Ishikawa (cell line): ENCODE results near the gene PDAP1.

Experiments
- CEBPB ChIP-seq: IDR thresholded peaks from 2 replicates; pipeline ENCODE4 v1.6.1; 2012
- CREB1 ChIP-seq: IDR thresholded peaks from 2 replicates; pipeline ENCODE4 v1.6.1; 2012; ENCODE audit warnings: low read depth
- EGR1 ChIP-seq: IDR thresholded peaks from 2 replicates; pipeline ENCODE4 v1.6.1; 2012
- EP300 ChIP-seq: IDR thresholded peaks from 2 replicates; pipeline ENCODE4 v1.6.1; 2012; ENCODE audit warnings: borderline replicate concordance
- FOXM1 ChIP-seq: IDR thresholded peaks from 2 replicates; pipeline ENCODE4 v1.6.1; 2012; ENCODE audit warnings: low read depth, borderline replicate concordance
- NFIC ChIP-seq: IDR thresholded peaks from 2 replicates; pipeline ENCODE4 v1.6.1; 2012
- RAD21 ChIP-seq: IDR thresholded peaks from 2 replicates; pipeline ENCODE4 v1.6.1; 2012; ENCODE audit warnings: low read depth
- TAF1 ChIP-seq: IDR thresholded peaks from 2 replicates; pipeline ENCODE4 v1.6.1; 2012; ENCODE audit warnings: low read depth, mild to moderate bottlenecking
- TCF12 ChIP-seq: IDR thresholded peaks from 2 replicates; pipeline ENCODE4 v1.6.1; 2012; ENCODE audit warnings: low read depth
- TEAD4 ChIP-seq: IDR thresholded peaks from 2 replicates; pipeline ENCODE4 v1.6.1; 2012
- YY1 ChIP-seq: IDR thresholded peaks from 2 replicates; pipeline ENCODE4 v1.6.1; 2012; ENCODE audit warnings: low read depth
- ZBTB7A ChIP-seq: IDR thresholded peaks from 2 replicates; pipeline ENCODE4 v1.6.1; 2012; ENCODE audit warnings: low read depth
- TF ChIP-seq, protein P1 (sequence below): IDR thresholded peaks from 2 replicates; pipeline ENCODE4 v1.6.1; 2012
- TF ChIP-seq, protein P2 (sequence below): IDR thresholded peaks from 2 replicates; pipeline ENCODE4 v1.6.1; 2012; ENCODE audit warnings: low read depth, mild to moderate bottlenecking
- TF ChIP-seq, protein P3 (sequence below): IDR thresholded peaks from 2 replicates; pipeline ENCODE4 v1.6.1; 2012

PDAP1 gene

GRCh38 chr7:99392659-99393354 is 15.6 kb downstream of the PDAP1 start:
- TF ChIP-seq, protein P1, sequence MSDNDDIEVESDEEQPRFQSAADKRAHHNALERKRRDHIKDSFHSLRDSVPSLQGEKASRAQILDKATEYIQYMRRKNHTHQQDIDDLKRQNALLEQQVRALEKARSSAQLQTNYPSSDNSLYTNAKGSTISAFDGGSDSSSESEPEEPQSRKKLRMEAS, result peak; percentile 53
- TF ChIP-seq YY1, result no peak
- 0 out of 2 replicates have a peak, but pooled peaks have one; percentile 21 for TF ChIP-seq CREB1

DNA sequence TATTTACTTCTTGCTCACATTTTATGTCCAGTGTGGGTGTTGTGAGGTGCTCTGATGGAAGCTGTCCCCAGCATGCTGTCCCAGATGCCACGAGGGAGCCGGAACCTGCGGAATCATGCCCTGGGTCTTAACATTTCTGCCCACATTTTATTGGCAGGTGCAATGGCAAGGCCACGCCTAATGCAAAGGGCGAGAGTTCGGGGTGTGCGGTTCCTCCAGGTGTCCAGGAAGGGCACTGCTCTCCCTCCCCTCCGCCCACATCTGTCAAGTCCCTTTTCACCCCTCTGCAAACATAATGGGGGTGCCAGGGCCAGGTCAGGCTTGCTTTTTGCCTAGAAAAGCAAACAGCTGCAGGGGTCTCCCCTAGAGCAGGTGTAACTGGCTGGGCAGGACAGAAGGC is 16.4 kb downstream of the PDAP1 start:
- TF ChIP-seq TEAD4 (no peak), YY1 (no peak), FOXM1 (no peak), TCF12 (no peak), EGR1 (no peak), ZBTB7A (no peak), RAD21 (no peak), TAF1 (no peak), CEBPB (no peak), CREB1 (no peak), EP300 (no peak), NFIC (no peak)
- TF ChIP-seq, protein P1, result no peak
- TF ChIP-seq, protein P2, sequence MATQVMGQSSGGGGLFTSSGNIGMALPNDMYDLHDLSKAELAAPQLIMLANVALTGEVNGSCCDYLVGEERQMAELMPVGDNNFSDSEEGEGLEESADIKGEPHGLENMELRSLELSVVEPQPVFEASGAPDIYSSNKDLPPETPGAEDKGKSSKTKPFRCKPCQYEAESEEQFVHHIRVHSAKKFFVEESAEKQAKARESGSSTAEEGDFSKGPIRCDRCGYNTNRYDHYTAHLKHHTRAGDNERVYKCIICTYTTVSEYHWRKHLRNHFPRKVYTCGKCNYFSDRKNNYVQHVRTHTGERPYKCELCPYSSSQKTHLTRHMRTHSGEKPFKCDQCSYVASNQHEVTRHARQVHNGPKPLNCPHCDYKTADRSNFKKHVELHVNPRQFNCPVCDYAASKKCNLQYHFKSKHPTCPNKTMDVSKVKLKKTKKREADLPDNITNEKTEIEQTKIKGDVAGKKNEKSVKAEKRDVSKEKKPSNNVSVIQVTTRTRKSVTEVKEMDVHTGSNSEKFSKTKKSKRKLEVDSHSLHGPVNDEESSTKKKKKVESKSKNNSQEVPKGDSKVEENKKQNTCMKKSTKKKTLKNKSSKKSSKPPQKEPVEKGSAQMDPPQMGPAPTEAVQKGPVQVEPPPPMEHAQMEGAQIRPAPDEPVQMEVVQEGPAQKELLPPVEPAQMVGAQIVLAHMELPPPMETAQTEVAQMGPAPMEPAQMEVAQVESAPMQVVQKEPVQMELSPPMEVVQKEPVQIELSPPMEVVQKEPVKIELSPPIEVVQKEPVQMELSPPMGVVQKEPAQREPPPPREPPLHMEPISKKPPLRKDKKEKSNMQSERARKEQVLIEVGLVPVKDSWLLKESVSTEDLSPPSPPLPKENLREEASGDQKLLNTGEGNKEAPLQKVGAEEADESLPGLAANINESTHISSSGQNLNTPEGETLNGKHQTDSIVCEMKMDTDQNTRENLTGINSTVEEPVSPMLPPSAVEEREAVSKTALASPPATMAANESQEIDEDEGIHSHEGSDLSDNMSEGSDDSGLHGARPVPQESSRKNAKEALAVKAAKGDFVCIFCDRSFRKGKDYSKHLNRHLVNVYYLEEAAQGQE, result no peak
- TF ChIP-seq, protein P3, sequence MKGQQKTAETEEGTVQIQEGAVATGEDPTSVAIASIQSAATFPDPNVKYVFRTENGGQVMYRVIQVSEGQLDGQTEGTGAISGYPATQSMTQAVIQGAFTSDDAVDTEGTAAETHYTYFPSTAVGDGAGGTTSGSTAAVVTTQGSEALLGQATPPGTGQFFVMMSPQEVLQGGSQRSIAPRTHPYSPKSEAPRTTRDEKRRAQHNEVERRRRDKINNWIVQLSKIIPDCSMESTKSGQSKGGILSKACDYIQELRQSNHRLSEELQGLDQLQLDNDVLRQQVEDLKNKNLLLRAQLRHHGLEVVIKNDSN, result no peak

DNA sequence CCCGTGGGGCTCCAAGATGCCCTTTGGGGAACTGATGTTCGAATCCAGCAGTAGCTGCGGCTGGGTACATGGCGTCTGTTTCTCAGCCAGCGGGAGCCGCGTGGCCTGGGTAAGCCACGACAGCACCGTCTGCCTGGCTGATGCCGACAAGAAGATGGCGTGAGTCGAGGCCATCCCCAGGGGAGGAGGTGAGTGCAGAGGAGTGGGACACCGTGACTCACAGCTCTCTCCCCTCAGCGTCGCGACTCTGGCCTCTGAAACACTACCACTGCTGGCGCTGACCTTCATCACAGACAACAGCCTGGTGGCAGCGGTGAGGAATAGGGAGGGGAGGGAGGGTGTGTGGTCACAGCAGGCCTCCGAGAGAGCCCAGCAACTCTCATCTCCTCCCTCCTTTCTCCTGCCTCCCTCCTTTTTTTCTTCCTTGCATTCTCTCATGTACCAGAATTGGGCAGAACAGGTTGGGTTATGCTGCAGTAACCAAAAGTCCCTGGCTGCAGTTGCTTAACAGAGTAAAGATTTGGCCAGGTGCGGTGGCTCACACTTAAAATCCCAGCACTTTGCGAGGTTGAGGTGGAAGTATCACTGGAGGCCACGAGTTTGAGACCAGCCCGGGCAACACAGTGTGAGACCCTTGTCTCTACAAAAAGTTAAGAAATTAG is 17.3 kb downstream of the PDAP1 start:
- TF ChIP-seq YY1, result no peak
- TF ChIP-seq CEBPB, result no peak
- TF ChIP-seq CREB1, result no peak
- no peak for TF ChIP-seq TCF12
- TF ChIP-seq, protein P3, result no peak
- TF ChIP-seq TAF1, result no peak
- TF ChIP-seq, protein P1, result no peak
- no peak for TF ChIP-seq EP300
- no peak for TF ChIP-seq ZBTB7A

DNA sequence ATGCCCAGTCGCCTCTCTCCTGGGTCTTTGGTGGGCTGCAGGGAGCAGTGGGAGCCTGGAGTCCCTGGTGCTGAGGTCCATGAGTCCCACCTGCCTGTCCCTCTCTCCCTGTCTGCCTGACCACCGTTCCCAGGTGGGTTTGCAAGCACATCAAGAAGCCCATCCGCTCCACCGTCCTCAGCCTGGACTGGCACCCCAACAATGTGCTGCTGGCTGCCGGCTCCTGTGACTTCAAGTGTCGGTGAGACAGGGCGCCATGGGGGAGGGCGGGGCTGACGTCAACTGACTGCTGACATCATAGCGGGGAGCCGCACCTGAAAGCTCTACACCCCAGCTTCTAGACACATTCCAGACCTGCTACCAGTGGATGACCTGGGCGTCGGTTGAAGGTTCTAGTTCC is 18.6 kb downstream of the PDAP1 start:
- TF ChIP-seq NFIC (no peak), RAD21 (no peak), TAF1 (no peak), CEBPB (no peak), ZBTB7A (no peak), TEAD4 (no peak), TCF12 (no peak), CREB1 (no peak), FOXM1 (no peak), YY1 (no peak)
- TF ChIP-seq, protein P1, result no peak
- TF ChIP-seq, protein P2, result no peak

DNA sequence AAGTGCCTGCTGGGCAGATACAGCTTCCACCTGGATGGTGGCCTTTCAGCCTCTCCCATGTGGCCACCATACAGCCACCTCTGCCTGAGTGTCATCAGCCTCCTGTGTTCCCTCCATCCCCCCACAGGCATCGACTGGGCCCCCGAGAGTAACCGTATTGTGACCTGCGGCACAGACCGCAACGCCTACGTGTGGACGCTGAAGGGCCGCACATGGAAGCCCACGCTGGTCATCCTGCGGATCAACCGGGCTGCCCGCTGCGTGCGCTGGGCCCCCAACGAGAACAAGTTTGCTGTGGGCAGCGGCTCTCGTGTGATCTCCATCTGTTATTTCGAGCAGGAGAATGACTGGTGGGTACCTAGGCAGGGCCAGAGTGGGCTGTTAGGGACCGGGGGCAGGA is 20.5 kb downstream of the PDAP1 start:
- TF ChIP-seq RAD21, result no peak
- TF ChIP-seq, protein P1, result no peak
- TF ChIP-seq, protein P2, result no peak
- TF ChIP-seq EP300, result no peak
- TF ChIP-seq CEBPB, result no peak
- TF ChIP-seq YY1, result no peak
- no peak for TF ChIP-seq EGR1
- TF ChIP-seq, protein P3, result no peak
- no peak for TF ChIP-seq TCF12
- no peak for TF ChIP-seq ZBTB7A
